UCSD-AML1 (cell line): Measurements from ENCODE around the gene ACOT7.
A peak's percentile ranks its signal among the peaks of the same experiment; 100 is the strongest.
"Not testable (repeated sequence)": the region's sequence is repeated elsewhere in the genome, so short reads cannot be mapped to it uniquely, and the experiment has no call there.

Experiments
- DNase-seq: peaks from one replicate; lab custom pipeline; 2025; ENCODE audit not compliant: unreplicated experiment; lab: John Stamatoyannopoulos, UW

The ACOT7 gene

DNA sequence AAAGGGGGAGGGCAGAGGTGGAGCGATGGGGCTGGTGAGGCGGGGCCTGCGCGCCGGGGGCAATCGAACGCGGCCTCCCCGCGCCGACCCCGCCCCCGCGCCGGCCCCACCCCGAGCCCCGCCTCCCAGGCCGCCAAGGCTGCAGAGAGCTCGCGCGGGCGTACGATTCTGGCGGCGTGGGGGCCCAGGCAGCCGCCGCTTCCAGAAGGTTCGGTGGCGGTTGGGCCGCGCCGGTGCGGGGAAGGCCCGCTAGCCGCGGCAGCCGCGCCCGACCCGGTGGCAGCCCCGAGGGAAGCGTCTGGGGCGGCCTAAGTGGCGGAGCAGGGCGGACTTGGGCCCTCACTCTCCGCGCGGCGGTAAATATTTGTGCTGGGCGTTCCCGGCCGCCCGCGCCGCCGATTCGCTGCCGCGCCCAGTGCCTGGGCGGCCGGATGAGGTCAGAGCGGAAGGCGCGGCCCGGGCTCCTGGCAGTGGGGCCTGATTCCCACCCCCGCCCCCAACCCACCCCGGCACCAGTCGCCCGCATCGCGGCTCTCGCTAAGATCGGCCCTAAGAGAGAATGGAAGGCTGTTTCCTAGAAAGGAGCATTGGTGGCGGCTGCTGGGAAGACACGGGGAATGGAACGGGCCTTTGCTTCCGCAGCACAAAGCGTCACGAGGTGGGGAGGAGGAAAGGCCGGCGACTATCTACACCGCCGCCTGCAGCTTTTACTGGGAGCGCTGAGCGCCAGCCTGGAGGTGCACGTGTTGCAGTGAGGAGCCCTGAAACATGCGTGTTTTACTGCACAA is at the start of gene ACOT7:
ACOT7 (minus strand) TSS at position 368 of the 788 bp plus-strand sequence. CDS start 368 bp downstream, outside the sequence.
- peak; percentile 89 for DNase-seq

GRCh38 chr1:6441586-6441985 is 48.0 kb upstream of the ACOT7 start:
- no peak for DNase-seq

- peak; percentile 66 for DNase-seq
Observed at GRCh38 chr1:6440198-6441126, 46.9 kb upstream of the ACOT7 start.

- DNase-seq = peak; percentile 42
Observed at GRCh38 chr1:6438047-6438525, 44.5 kb upstream of the ACOT7 start.

DNA sequence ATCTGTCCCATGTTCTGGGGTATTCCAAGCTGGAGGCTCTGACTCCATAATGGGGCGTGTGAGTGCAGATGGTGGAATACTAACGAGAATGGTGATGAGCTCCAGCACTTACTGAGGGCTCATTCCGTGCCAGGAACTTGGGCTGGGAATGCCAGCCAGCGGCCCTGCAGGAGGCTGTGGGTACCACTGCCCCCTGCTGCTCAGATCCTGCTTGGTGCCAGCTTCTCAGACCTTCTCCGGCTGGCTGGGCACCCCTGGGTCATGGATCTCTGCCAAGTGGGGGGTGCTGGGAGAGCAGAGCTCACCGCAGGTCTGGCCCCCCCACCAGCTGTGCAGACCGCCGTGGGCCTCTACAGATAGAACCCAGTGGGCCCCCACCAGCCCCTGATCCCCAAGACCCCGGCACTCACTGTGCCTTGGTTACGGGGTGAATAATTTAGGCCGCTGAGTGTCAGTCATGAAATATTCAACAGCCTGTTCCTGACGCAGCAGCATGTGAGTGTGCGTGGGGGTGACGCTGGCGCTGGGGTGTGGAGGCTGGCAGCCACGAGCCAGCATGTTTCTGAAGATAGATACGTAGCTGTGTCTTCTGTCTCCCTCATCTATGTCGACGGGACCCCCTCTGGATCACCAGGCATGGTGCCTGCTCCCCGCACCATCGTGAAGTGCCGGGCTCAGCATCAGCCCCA is 43.6 kb upstream of the ACOT7 start:
- DNase-seq = not testable (repeated sequence)

DNA sequence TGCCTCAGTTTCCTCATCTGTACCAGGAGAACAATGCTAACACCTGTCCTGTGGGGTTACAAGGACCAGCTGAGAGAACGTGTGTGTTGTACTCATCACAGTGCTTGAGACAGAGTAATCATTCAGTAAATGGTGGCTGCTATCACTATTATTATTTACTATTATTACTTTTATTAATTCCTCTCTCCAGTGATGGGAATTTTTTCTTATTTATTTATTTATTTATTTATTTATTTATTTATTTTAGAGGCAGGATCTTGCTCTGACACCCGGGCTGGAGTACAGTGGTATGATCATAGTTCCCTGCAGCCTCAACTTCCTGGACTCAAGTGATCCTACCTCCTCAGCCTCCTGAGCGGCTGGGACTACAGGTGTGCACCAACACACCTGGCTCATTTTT is 42.7 kb upstream of the ACOT7 start:
- DNase-seq = not testable (repeated sequence)

DNA sequence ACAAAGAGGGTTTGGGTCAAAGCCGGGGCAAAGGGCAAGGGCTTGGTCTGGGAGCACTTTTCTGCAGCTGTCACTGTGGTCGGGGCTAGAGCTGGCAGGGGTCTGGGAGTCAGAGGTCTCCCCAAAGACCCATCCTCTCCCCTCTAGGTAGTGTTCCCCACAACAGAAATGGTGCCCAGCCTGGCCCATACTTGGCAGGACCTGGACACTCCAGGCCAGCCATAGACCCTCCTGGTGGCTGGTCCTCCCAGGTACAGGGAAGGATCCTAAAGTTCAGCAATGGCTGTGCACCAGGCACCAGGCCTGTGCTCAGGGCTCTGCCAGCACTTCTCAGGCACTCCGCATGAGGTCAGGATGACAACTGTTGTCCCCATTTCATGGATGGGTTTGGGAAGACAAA is 42.0 kb upstream of the ACOT7 start:
- DNase-seq = no peak

DNA sequence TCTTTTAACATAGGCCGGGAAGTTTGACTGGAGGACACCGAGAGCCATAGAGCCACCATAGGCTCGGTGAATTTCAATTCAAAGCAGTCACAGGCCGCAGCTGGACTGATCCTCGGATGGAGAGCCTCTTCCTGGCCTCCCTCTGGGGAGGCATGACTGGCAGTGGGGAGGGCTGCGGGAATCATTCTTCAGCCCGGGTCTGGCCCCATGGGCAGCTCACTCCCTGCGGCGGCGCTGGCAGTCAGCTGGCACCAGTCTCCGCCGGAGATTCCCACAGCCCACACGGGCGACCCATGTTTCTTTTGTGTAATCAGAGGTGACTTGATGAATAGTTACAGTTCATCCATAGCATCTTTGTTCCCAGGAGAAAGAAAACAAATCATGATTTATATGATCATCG is 41.6 kb upstream of the ACOT7 start:
- no peak for DNase-seq

DNA sequence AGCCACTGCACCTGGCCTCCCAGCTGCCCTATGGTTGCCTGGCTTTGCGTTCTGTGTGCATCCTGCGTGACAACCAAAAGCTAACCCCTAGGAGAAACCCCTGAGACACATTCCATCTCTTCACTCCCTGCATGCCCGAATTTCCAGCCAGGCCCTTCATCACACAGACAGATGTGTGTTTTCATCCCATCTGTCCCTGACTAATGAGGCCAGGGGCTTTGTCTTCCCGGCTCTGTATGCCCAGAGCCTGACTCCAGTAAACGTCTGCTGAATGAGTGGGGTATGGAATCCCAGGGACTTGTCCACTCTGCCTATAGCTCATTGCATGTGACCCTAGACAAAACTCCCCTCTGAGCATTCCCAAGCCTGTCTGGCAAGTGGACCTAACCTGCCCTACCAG is 40.6 kb upstream of the ACOT7 start:
- no peak for DNase-seq

DNA sequence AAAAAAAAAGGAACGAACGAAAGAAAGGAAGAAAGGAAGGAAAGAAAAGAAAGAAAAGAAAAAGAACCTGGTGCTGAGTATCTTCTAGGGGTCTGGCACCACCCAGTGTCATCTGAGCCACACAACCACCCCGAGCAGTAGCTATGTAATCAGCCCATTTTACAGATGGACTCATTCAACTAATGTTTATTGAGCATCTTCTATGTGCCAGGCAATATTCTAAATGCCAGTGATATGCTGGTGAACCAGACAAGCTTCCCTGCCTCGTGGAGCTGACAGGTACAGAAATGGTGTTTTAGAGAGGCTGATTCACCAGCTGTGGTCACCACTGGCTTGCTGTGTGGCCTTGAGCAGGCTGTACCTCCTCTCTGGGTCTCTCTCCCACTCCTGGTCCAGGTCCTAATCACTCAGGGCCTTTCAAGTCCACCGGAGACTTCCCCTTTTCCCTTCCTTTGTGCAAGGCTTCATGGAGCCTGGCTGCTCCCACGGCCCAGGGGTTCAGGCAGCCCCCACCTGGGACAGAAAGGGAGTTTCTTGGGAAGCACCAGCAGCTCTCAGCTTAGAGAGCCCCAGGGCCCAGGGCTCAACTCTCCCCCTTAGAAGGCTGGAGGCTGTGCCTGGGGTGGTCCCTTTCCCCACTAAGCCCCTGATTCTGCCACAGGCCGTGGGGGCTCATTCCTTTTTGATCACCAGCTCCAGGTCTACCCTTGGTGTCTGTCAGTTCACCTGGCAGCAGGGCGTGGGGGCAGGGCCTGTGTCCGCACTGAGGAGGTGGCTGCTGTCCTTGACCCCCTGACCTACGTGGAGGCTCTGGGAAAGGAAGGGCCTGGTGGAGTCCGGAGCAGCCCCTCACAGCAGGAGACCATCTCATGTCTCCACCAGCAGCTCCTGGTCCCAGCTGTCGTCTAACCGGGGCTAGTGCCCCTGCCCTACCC is 38.3 kb upstream of the ACOT7 start:
- not testable (repeated sequence) for DNase-seq

- DNase-seq = not testable (repeated sequence)
Observed at GRCh38 chr1:6429660-6430411, 36.3 kb upstream of the ACOT7 start.

GRCh38 chr1:6428453-6428852 is 34.9 kb upstream of the ACOT7 start:
- DNase-seq = not testable (repeated sequence)

- no peak for DNase-seq
Observed at GRCh38 chr1:6427441-6428390, 34.1 kb upstream of the ACOT7 start.

DNA sequence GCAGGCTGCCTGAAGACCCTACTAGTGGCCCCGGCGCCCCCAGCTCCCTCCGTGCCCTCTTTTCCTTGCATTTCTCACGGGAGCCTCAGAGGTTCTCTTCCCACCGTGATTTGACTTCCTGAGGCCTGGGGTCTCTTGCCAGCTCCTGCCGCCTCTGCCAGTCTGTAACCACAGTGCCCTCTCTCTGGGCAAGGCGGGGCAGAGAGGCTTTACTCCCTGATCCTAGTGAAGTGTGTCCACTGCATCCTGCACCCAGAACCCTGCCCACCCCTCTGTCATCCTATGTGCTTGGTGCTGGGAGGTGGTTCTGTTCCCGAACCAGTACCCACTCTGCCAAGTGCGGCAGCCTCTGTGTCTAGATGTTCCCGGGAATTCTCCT is 33.4 kb upstream of the ACOT7 start:
- no peak for DNase-seq

DNA sequence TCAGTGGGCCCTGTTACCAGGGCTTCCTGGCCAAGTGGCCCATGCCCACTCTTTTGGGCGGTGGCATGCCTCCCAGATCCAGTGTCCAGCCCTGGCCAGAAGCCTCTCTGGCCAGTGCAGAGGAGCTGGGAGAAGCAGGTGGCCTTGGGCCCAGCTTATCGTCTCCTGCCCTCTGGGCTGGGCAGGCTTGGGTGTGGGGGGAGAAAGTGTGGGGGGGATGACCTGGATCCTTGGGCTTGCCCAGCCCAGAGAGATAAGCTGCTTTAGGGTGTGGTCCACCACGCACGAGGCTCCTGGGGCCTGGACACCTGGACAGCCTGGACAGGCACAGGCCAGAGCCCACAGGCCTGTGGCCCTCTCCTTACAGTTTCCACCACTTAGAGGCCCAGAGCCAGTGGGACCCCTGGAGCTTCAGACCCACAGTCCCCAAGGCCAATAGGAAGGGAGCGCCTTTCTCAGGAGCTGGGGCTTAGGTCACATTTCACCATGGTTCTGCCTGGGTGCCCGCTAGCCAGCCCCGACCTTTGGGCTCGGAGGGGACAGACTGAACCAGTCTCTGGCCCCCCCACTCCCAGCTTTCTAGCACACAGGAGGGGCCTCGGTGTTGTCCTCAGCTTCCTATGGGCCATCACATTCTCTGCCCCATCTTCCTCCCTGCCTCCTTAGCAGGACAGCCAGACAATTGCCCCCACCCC is 32.9 kb upstream of the ACOT7 start:
- DNase-seq = no peak

GRCh38 chr1:6425658-6426057 is 32.1 kb upstream of the ACOT7 start:
- no peak for DNase-seq
